Activated CD8-positive, alpha-beta memory T cell treated with anti-CD3 and anti-CD28 coated beads for 48 hours (primary cell): ENCODE data around the gene INO80E.

Experiments
- DNase-seq, 3 experiments: peaks; one replicate each; pipeline ENCODE4 v3.0.0-alpha.2; 2020; ENCODE audit warnings: low read depth in 2 of 3, low spot score in 2 of 3

INO80E gene

GRCh38 chr16:29992344-29992967 lies 3.6 kb upstream of the INO80E start:
- no peak for DNase-seq

GRCh38 chr16:29993191-29993902 lies 2.7 kb upstream of the INO80E start:
- no peak for DNase-seq

GRCh38 chr16:29993903-29994599 lies 2.0 kb upstream of the INO80E start:
- no peak for DNase-seq

- DNase-seq = peak in 1 of 3 experiments; percentile 53
Observed at GRCh38 chr16:29994600-29995323, 1.3 kb upstream of the INO80E start.

GRCh38 chr16:29995324-29995910 lies 624 bp upstream of the INO80E start, which contains the start of gene HIRIP3:
TSS of gene HIRIP3 (minus strand) at chr16:29995617. CDS start at chr16:29995605, 12 bp downstream.
- peak; percentile 66 to 83 (median 70) for DNase-seq

- DNase-seq = no peak
Observed at GRCh38 chr16:29996766-29997250, 767 bp downstream of the INO80E start.

- DNase-seq = no peak
Observed at GRCh38 chr16:29999605-30000004, 3.6 kb downstream of the INO80E start.

- DNase-seq = no peak
Observed at GRCh38 chr16:30000735-30001631, 4.9 kb downstream of the INO80E start.

GRCh38 chr16:30002614-30003346 lies 6.7 kb downstream of the INO80E start:
- no peak for DNase-seq

- DNase-seq = no peak
Observed at GRCh38 chr16:30003670-30004423, 7.8 kb downstream of the INO80E start.

GRCh38 chr16:30004424-30004776 lies 8.4 kb downstream of the INO80E start:
- DNase-seq = no peak

GRCh38 chr16:30004811-30005242 lies 8.8 kb downstream of the INO80E start:
- DNase-seq = no peak

- DNase-seq = no peak
Observed at GRCh38 chr16:30005341-30006094, 9.5 kb downstream of the INO80E start.

GRCh38 chr16:30006095-30006473 lies 10.0 kb downstream of the INO80E start:
- no peak for DNase-seq

- DNase-seq = no peak
Observed at GRCh38 chr16:30006659-30007377, 10.8 kb downstream of the INO80E start.

GRCh38 chr16:30007378-30007895 lies 11.4 kb downstream of the INO80E start:
- no peak for DNase-seq
